ENCODE data around the gene ZC3H12C. TPM values are rescaled to one million over a fixed set of nuclear protein-coding genes. Genes with fewer than 3 reads are reported as not detected.
A peak's percentile ranks its signal among the peaks of the same experiment; 100 is the strongest.

Gene ZC3H12C
- total RNA-seq, 1 experiment from 2014 or later: 9.5 TPM

DNA sequence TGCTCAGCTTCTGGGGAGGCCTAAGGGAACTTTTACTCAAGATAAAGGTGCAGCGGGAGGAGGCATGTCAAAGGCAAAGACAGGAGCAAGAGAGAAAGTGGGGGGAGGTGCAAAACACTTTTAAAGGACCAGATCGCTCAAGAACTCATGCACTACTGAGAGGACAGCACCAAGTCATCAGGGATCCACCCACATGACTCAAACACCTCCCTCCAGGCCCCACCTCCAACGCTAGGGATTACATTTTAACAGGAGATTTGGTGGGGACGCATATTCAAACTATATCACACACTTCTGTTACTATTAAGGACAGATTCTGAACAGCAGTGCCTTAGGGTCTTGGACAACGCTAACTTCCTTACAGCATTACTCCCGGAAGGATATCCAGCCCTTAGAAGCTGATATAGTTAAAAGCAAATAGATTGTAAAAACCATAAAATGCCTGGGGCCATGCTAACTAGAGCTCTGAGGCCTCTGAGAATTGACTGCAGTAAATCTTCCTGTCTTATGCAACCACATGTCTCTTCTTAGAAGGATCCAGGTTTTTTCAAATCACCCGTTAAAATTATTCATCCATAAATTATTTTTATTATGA is 16.7 kb upstream of the ZC3H12C start:
- DNase-seq (ENCODE audit: low read depth): peak; percentile 92

DNA sequence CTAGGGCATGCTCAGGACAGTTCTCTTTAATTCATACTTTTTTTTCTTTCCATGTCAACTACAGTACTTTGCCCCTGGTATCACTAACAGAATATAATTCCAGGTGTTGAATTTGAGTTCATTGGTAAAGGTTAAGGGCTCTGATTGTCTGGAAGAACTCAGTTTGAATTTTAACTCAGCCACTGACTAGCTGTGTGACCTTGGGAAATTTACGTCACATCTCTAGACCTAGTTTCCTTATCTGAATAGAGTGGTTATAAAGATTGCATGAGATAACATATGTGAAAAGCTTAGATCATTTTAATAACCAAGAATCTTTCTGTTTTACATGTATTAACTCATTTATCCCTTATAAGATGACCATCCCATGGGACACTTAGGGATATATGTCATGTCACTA is 15.8 kb upstream of the ZC3H12C start:
- no peak for DNase-seq (ENCODE audit: low read depth)

DNA sequence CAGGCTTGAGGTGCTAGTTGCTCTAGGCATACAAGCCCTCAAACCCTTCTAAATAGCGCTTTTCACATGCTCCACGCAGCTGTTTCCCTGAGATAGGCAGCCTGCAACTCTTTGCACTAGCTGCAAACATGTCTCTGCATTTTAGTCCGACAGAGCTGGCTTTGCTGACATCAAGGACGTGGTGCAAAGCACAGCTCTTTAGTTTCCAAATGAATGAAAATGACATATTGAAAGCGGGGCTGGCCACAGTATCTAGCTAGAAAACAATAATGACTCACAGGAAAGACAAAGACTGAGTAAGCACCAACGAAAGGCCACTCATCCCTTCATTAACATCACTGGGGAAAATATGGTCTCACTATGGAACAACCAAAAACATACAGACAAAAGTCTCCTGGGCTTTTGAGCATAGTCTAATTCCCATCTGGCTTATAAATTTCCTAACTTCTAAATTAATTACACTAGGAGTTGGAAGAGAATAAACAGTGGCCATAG is 15.3 kb upstream of the ZC3H12C start:
- peak; percentile 89 for DNase-seq (ENCODE audit: low read depth)

DNA sequence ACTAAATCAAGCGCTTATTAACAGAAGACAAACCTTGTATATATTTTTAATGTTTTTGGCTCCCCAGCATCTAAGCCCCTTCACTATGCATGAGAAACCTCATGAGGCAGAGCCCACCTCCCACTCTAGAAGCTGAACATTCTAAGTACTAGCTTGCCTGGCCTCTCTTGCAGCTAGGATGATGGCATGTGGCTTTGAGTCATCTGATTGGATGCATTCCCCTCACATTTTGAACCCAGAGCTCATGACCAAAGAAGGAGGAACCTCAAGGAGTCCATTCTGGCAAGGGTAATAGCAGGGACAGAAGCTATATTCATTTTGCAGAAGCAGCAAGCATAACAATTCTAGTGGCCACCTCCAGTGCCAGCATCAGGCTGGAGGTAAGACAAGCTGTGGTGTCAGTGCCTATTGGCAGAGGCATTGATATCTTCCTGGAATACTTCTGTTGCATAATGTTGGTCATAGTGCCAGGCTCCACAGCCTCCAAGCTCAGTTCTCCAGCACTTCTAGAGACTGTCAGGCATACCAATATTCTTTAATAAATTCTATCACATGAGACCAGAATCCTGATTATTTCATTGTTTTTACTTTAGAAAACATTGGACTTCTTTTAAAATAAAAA is 14.2 kb upstream of the ZC3H12C start:
- no peak for DNase-seq (ENCODE audit: low read depth)

GRCh38 chr11:110079726-110080125 is 13.5 kb upstream of the ZC3H12C start:
- no peak for DNase-seq (ENCODE audit: low read depth)

- DNase-seq (ENCODE audit: low read depth): no peak
Measured at GRCh38 chr11:110081462-110082376, 11.5 kb upstream of the ZC3H12C start.

DNA sequence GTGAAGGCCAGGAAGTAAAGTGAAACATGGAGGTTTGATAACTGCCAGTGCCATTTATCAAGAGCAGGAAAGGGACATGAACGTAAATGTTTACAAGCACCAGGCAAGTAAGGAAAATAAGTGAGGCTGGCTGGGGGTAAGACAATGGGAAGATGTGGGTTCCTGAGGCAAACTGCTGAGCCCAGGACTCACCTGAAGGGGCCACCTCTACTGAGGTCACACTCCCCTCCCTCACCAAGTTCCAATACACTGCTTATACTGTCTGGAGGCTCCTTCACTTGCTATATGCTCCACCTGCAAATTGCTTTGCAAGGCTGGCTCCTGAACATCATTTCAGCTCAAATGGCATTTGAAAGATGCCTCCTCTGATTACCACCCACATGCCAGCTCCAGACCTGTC is 10.3 kb upstream of the ZC3H12C start:
- DNase-seq (ENCODE audit: low read depth): no peak

DNA sequence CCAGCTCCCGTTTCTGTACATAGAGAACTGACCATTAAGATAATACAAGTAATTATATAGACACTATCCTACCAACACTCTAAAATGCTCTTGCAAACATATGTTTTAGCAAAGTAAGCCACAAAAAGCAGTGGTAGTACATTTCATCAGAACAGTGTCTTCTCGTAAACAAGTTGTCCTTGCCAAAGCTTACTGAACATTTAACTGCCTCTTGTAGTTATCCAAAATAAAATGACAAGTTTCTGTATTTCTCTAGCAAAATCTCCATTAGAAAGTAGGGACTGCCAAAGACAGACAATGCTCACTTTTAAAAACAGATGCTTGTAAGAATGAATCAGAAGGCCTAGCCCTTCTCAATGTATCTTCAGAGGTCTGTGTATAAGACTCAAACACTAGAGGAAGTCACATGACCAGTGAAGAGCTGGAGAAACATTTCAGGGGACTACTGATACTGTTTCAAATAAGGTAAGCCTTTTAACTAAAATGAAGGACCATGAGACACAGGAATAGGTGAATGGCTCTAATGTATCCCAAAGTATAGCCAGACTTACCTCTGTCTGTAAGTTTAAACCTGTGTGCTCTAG is 7.8 kb upstream of the ZC3H12C start:
- DNase-seq (ENCODE audit: low read depth): no peak

DNA sequence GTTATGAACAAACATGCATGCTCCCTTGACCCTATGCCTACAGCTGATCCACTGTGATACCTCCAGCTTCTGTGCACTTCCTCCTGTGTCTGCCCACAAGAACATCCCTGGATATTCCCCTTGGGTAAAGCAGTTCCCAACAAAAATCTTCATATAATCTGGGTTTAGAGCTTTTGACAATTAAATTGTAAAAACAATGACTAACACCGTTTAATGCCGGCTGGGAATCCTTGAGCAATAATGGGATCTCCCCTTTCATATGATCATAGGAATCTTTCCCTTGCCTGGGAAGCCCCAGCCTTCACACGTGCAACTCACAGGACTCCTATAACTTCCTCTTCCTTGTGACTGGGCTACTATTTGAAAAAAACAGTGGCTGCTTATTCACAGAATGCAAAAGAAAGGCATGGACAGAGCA is 6.3 kb upstream of the ZC3H12C start:
- DNase-seq (ENCODE audit: low read depth): peak; percentile 78

- peak; percentile 84 for DNase-seq (ENCODE audit: low read depth)
Measured at GRCh38 chr11:110087812-110088534, 5.2 kb upstream of the ZC3H12C start.

- no peak for DNase-seq (ENCODE audit: low read depth)
Measured at GRCh38 chr11:110088535-110089344, 4.5 kb upstream of the ZC3H12C start.

GRCh38 chr11:110089617-110090282 is 3.4 kb upstream of the ZC3H12C start:
- no peak for DNase-seq (ENCODE audit: low read depth)

- no peak for DNase-seq (ENCODE audit: low read depth)
Measured at GRCh38 chr11:110090466-110091026, 2.6 kb upstream of the ZC3H12C start.

GRCh38 chr11:110092111-110092514 is 1.1 kb upstream of the ZC3H12C start:
- peak; percentile 54 for DNase-seq (ENCODE audit: low read depth)

DNA sequence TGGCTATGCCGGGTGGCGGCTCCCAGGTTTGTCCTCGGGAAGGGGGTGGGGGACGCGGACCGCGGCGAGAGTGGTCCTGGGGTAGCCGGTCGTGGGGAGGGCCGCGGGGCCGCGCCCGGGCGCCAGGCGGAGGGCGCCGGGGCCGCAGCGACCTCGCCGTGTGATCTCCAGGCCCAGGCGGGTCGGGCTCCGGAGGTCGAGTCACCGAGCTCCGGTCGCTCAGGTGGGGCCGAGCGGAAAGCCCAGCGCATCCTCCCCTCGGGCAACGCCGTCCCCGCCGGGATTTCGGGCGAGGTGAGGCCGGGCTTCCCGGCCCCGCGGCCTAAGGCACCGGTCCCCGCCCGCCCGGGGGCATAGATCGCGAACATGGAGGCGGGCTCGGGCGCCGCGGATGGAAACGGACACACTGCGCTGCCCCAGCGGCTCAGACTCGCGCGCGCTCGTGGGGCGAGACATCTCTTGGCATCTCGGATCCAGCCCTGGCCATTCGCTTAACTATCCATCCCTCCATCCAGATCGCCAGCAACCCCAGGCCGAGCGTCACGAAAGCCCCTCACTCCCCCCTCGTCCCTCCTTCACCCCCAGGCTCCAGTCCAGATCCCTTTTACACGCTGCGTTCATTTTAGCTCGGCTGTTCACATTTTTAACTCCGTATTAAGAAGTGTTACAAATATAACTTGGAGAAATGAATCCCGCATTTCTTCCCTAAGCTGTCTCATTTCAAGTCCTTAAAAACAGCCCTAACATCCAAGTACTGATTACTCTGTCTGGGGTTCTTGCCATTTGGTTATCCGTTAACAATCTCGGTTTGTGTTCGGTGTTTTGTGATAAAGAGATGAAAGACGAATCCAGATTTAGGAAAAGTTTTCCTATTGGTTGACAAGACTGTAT is 460 bp downstream of the ZC3H12C start:
- peak; percentile 62 for DNase-seq (ENCODE audit: low read depth)

- DNase-seq (ENCODE audit: low read depth): no peak
Measured at GRCh38 chr11:110094298-110095285, 1.4 kb downstream of the ZC3H12C start.

DNA sequence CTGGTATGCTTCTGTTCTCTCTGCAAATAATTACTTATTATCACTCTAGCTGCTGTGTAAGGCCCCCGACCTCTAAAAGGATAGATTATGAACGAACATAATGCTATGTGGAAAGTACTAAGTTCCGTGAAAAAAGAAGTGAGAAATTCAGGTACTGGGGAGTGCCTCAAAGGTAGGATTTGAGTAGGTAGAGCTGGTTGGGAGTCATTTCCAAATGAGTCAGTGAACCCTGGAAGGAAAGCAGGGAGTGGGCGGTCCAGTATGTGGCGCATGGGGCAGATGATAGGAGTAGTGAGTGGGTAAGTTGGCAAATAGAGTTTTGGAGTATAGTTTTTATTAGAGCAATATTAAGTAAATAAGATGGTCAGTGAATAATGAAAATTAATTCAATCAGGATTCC is 2.4 kb downstream of the ZC3H12C start:
- DNase-seq (ENCODE audit: low read depth): no peak
